Measurements from ENCODE around the gene PUS7. TPM values are rescaled to one million over a fixed set of nuclear protein-coding genes. Genes with fewer than 3 reads are reported as not detected.

The PUS7 gene
- total RNA-seq, 1 experiment from 2014 or later: 30.7 TPM

GRCh38 chr7:105480931-105481330, 41.1 kb downstream of the PUS7 start:
- peaks cover 2% of the 10 kb centered on the region; the same call in 1 of the 2 replicates for H3K36me3 ChIP-seq (ENCODE audit: control insufficient read depth, insufficient read depth, low read length)
- TF ChIP-seq REST (IDR thresholded peaks at IDR 0.05; ENCODE audit: insufficient read depth in 1 of 2, low read depth in 2 of 2, low read length in 1 of 2): no peak
- TF ChIP-seq CTCF (IDR thresholded peaks at IDR 0.05): no peak
- no peak for TF ChIP-seq TCF7L2 (IDR thresholded peaks at IDR 0.05; ENCODE audit: low read depth, low read length)
- TF ChIP-seq POLR2AphosphoS5 (IDR thresholded peaks at IDR 0.05; ENCODE audit: low read depth, low read length): no peak
- no peak for TF ChIP-seq SIN3A (IDR thresholded peaks at IDR 0.05; ENCODE audit: borderline replicate concordance, insufficient read depth, low read depth, low read length)
- DNase-seq (ENCODE audit: low read depth, low spot score) (no peak), ATAC-seq (no peak)
- intact Hi-C loops (cut with micrococcal nuclease; ENCODE audit: unreplicated experiment) (no loop called here), in situ Hi-C loops (cut with HindIII; ENCODE audit: low pct_unique_long_range_greater_than_20kb, low sequenced_read_pairs) (no loop called here)
- CTCF ChIA-PET: interaction anchor here (0.6 kb wide), 1 partner anchor 627 kb away, joined by 5 read pairs; no protein-coding TSS in a partner anchor
- H3K4me1 ChIP-seq (ENCODE audit: control insufficient read depth, insufficient read depth, low read length): no peaks in the 10 kb centered on the region
- H3K4me3 ChIP-seq (ENCODE audit: low read depth in 2 of 2, low read length in 2 of 2): no peak overlapping the region
- no peak overlapping the region for H3K27ac ChIP-seq (ENCODE audit: low read length)
- no peaks in the 10 kb centered on the region for H3K9me3 ChIP-seq (ENCODE audit: control insufficient read depth, insufficient read depth, low read depth, low read length)
- BruUV-seq (replicated peaks): no TSS peak
- POLR2A ChIA-PET: no interaction called here
- H3K27me3 ChIP-seq (ENCODE audit: control insufficient read depth, insufficient read depth, low read length): no peaks in the 10 kb centered on the region

GRCh38 chr7:105478606-105479005, 43.5 kb downstream of the PUS7 start:
- Histone ChIP-seq H3K4me3 (ENCODE audit: low read depth in 2 of 2, low read length in 2 of 2) (no peak overlapping the region), H3K36me3 (ENCODE audit: control insufficient read depth, insufficient read depth, low read length) (peaks cover 2% of the 10 kb centered on the region; the same call in 1 of the 2 replicates), H3K27me3 (ENCODE audit: control insufficient read depth, insufficient read depth, low read length) (no peaks in the 10 kb centered on the region), H3K9me3 (ENCODE audit: control insufficient read depth, insufficient read depth, low read depth, low read length) (no peaks in the 10 kb centered on the region), H3K4me1 (ENCODE audit: control insufficient read depth, insufficient read depth, low read length) (no peaks in the 10 kb centered on the region), H3K27ac (ENCODE audit: low read length) (no peak overlapping the region)
- BruUV-seq (replicated peaks): TSS peak; percentile 48
- TF ChIP-seq TCF7L2 (IDR thresholded peaks at IDR 0.05; ENCODE audit: low read depth, low read length) (no peak), CTCF (IDR thresholded peaks at IDR 0.05) (no peak), POLR2AphosphoS5 (IDR thresholded peaks at IDR 0.05; ENCODE audit: low read depth, low read length) (no peak), REST (IDR thresholded peaks at IDR 0.05; ENCODE audit: insufficient read depth in 1 of 2, low read depth in 2 of 2, low read length in 1 of 2) (no peak), SIN3A (IDR thresholded peaks at IDR 0.05; ENCODE audit: borderline replicate concordance, insufficient read depth, low read depth, low read length) (no peak)
- DNase-seq (ENCODE audit: low read depth, low spot score) (no peak), ATAC-seq (no peak)
- POLR2A ChIA-PET: interaction anchor here (0.7 kb wide), 1 partner anchor 132 kb away, joined by 4 read pairs; no protein-coding TSS in a partner anchor
- CTCF ChIA-PET: no interaction called here
- in situ Hi-C loops (cut with HindIII; ENCODE audit: low pct_unique_long_range_greater_than_20kb, low sequenced_read_pairs): no loop called here
- intact Hi-C loops (cut with micrococcal nuclease; ENCODE audit: unreplicated experiment): no loop called here
